ENCODE data around the gene PRR5.

DNA sequence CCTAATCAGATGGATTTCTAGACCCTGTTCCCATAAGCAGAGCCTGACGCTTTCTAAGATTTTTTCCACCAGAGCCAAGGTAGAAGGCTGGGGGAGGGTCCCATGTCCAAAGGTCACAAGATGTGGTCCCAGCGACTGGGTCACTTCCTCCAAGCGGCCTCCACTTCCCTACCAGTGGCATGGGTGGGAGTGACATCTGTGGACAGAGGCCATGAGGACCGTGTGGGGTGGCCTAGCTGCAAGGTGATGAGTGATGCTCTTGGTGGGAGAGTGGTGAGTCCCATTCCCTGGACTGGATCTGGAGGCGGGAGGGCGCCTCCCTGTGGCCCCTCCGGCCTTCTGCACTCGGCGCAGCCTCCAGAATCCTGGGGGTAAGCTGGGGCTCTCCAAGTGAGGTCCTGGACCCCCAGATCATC, 32.4 kb upstream of the PRR5 start:
- TF ChIP-seq POLR2A (IDR thresholded peaks at IDR 0.05) (no peak), POLR2AphosphoS5 (IDR thresholded peaks at IDR 0.05) (no peak), EP300 (IDR thresholded peaks at IDR 0.05) (no peak)
- TF ChIP-seq, protein P1, sequence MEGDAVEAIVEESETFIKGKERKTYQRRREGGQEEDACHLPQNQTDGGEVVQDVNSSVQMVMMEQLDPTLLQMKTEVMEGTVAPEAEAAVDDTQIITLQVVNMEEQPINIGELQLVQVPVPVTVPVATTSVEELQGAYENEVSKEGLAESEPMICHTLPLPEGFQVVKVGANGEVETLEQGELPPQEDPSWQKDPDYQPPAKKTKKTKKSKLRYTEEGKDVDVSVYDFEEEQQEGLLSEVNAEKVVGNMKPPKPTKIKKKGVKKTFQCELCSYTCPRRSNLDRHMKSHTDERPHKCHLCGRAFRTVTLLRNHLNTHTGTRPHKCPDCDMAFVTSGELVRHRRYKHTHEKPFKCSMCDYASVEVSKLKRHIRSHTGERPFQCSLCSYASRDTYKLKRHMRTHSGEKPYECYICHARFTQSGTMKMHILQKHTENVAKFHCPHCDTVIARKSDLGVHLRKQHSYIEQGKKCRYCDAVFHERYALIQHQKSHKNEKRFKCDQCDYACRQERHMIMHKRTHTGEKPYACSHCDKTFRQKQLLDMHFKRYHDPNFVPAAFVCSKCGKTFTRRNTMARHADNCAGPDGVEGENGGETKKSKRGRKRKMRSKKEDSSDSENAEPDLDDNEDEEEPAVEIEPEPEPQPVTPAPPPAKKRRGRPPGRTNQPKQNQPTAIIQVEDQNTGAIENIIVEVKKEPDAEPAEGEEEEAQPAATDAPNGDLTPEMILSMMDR (IDR thresholded peaks at IDR 0.05): no peak
